Measurements from ENCODE around the gene SEZ6. TPM values are rescaled to one million over a fixed set of nuclear protein-coding genes. Genes with fewer than 3 reads are reported as not detected.

Gene SEZ6
- total RNA-seq, 6 donors from 2014 or later, result 0.20 to 0.47 (median 0.30) TPM; not detected in 3

GRCh38 chr17:28992185-28992584 lies 13.6 kb downstream of the SEZ6 start:
- Histone ChIP-seq H3K27me3 (no peaks in the 10 kb centered on the region), H3K27ac (no peak overlapping the region), H3K9me3 (no peaks in the 10 kb centered on the region), H3K36me3 (no peaks in the 10 kb centered on the region), H3K4me1 (no peaks in the 10 kb centered on the region), H3K4me3 (no peak overlapping the region)
- no peak for TF ChIP-seq CTCF (IDR thresholded peaks at IDR 0.05)
- TF ChIP-seq POLR2AphosphoS5 (IDR thresholded peaks at IDR 0.05), result no peak
- TF ChIP-seq EP300 (IDR thresholded peaks at IDR 0.05), result no peak
- TF ChIP-seq POLR2A (IDR thresholded peaks at IDR 0.05), result no peak
- 79 to 87% methylated on average over 7 of the region's 7 CpGs for WGBS, 2 donors
- no peak for ATAC-seq (ENCODE audit: low FRiP score in 2 of 2)
- no peak for DNase-seq

- WGBS, 2 donors, result 65 to 69% methylated on average over 7 of the region's 8 CpGs
- H3K27ac ChIP-seq, result no peak overlapping the region
- H3K4me1 ChIP-seq, result no peaks in the 10 kb centered on the region
- H3K9me3 ChIP-seq, result no peaks in the 10 kb centered on the region
- TF ChIP-seq POLR2AphosphoS5 (IDR thresholded peaks at IDR 0.05) (no peak), CTCF (IDR thresholded peaks at IDR 0.05) (no peak), POLR2A (IDR thresholded peaks at IDR 0.05) (no peak), EP300 (IDR thresholded peaks at IDR 0.05) (no peak)
- no peaks in the 10 kb centered on the region for H3K36me3 ChIP-seq
- ATAC-seq (ENCODE audit: low FRiP score in 2 of 2) (no peak), DNase-seq (no peak)
- H3K27me3 ChIP-seq, result no peaks in the 10 kb centered on the region
- H3K4me3 ChIP-seq, result no peak overlapping the region
These were observed 14.1 kb downstream of the SEZ6 start for GRCh38 chr17:28991779-28992178.

GRCh38 chr17:28989028-28989427 lies 16.8 kb downstream of the SEZ6 start:
- Histone ChIP-seq H3K27me3 (no peaks in the 10 kb centered on the region), H3K4me1 (peaks cover 0 to 6% (median 3%) of the 10 kb centered on the region in 4 donors), H3K9me3 (no peaks in the 10 kb centered on the region), H3K27ac (no peak overlapping the region), H3K4me3 (no peak overlapping the region), H3K36me3 (no peaks in the 10 kb centered on the region)
- TF ChIP-seq POLR2A (IDR thresholded peaks at IDR 0.05) (no peak), POLR2AphosphoS5 (IDR thresholded peaks at IDR 0.05) (no peak), EP300 (IDR thresholded peaks at IDR 0.05) (no peak)
- DNase-seq, result no peak
- ATAC-seq (ENCODE audit: low FRiP score in 2 of 2), result no peak

- Histone ChIP-seq H3K4me3 (no peak overlapping the region), H3K36me3 (no peaks in the 10 kb centered on the region), H3K4me1 (peaks cover 1 to 9% (median 4%) of the 10 kb centered on the region in 4 donors), H3K9me3 (no peaks in the 10 kb centered on the region), H3K27me3 (no peaks in the 10 kb centered on the region), H3K27ac (no peak overlapping the region)
- no peak for ATAC-seq (ENCODE audit: low FRiP score in 2 of 2)
- TF ChIP-seq POLR2AphosphoS5 (IDR thresholded peaks at IDR 0.05) (no peak), EP300 (IDR thresholded peaks at IDR 0.05) (no peak), CTCF (IDR thresholded peaks at IDR 0.05) (no peak), POLR2A (IDR thresholded peaks at IDR 0.05) (no peak)
- DNase-seq, result no peak
- WGBS, 2 donors, result 71 to 80% methylated on average over 1 of the region's 1 CpG
These were observed 17.4 kb downstream of the SEZ6 start for GRCh38 chr17:28988475-28988874.

GRCh38 chr17:28986714-28987655 lies 18.8 kb downstream of the SEZ6 start:
- WGBS, 2 donors, result 84 to 89% methylated on average over 5 to 14 of the region's 15 CpGs
- no peak for ATAC-seq (ENCODE audit: low FRiP score in 2 of 2)
- no peaks in the 10 kb centered on the region for H3K27me3 ChIP-seq

More at GRCh38 chr17:28986714-28987655, 18.8 kb downstream of the SEZ6 start:
- DNase-seq, result no peak
- TF ChIP-seq POLR2AphosphoS5 (IDR thresholded peaks at IDR 0.05) (no peak), POLR2A (IDR thresholded peaks at IDR 0.05) (no peak), EP300 (IDR thresholded peaks at IDR 0.05) (no peak), CTCF (IDR thresholded peaks at IDR 0.05) (no peak)
- Histone ChIP-seq H3K27ac (no peak overlapping the region), H3K4me3 (no peak overlapping the region), H3K36me3 (no peaks in the 10 kb centered on the region), H3K9me3 (no peaks in the 10 kb centered on the region), H3K4me1 (peaks cover 9 to 20% (median 16%) of the 10 kb centered on the region in 4 donors)
